CD4-positive, alpha-beta T cell treated with Interleukin-4 for 4 hours (primary cell): Measurements from ENCODE around the gene ZNF512B.
"Not testable (repeated sequence)": the region's sequence is repeated elsewhere in the genome, so short reads cannot be mapped to it uniquely, and the experiment has no call there.

Source experiments
- DNase-seq: peaks from one replicate; pipeline ENCODE4 v3.0.0-alpha.2; 2020

Gene ZNF512B

DNA sequence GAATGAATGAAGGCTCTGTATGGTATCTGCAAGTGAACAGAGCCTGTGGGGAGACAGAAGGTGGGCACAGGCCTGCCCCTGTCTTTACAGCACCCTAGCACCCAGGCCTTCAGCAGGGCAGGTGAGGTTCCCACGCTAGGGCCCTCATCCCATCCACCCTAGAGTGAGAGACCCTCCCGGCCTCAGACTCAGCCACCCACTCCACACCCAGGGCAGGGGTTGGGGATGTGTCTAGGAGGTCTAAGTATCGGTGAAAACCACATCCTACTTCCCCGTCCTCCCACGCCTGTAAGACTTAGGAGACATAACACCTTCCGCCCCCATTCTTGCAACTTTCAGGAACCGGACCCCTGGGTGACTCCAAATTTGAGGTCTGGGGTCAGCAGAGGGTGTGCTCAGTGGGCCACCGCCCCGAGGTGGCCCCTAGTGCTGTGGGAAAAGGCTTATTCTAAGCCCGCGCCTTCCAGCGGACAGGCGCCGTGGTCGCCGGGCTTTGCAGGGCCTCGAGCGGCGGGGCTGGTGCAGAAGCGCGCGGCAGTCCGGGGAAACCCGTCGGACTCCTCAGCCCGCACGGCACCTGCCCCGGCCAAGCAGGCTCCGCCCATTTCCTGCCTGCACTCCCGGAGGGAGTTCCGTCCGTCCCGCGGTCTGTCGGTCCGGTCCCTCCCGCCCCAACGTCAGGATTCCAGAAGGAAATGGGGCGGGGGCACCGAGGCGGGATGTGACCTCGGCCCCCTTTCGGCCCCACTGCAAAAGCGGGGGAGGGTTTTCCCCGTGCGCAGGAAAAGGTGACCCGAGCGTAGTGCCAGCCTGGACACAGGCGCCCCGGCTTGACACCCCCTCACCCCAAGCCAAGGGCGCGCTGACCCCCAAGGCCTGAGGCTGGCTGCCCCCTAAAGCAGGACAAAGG is 8.8 kb upstream of the ZNF512B start:
- DNase-seq = peak; percentile 42

DNA sequence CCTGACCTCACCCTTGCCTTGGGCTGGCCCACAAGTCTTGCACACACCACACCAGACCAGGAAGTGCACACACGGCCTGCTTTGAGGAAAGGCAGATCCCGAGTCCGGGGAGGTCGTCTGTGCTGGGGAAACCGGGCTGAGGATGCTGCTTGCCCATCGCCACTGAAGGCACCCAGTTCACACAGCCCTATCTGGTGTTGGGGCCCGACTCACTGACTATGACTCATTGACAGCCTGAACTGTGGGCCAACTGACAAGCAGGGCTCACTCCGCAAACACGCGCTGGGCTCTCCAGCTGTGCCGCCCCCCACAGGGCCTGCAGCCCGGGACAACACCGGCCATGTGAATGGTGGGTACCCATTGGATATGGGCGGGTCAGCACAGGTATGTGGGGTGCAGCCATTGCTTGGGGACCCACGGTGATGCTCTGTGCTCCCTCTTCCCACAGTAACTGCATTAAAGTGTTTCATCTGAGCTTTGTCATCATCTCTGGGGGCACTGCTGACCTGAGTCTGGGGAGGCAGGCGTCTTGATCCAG is 8.1 kb upstream of the ZNF512B start:
- peak; percentile 68 for DNase-seq

DNA sequence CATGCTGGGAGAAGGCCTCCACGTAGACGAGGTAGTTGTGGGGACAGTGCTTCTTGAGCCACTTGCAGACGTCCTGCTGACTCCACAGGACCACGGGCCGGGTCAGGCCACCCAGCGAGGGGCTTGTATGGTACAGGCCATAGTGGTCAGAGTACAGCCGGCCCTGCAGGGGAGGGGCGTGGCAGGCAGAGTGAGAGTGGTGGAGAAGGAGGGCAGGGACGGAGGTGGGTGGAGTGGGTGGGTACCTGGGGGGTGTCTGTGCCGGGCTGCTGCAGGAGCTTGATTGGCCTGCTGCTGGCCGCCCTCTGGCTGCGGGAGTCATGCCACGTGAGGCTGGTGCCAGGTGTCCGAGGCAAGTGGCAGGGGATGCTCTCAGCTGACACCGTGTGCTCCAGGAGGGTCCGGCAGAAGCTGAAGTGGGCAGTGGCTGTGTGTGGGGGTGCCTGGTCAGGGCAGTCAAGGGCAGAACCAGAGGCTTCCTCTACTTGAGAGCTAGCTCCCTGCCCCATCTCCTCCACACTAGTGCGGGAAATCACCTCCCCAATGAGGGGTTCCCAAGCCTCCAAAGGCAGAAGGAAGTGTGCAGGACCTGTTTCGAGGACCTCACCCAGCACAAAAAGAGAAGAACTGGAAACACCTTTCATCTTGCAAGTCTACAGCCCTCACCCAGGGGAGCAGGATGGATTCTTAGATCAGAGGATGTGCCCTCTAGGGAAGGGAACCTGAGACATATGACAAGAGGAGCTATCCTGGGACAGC is 7.4 kb upstream of the ZNF512B start:
- DNase-seq = no peak

DNA sequence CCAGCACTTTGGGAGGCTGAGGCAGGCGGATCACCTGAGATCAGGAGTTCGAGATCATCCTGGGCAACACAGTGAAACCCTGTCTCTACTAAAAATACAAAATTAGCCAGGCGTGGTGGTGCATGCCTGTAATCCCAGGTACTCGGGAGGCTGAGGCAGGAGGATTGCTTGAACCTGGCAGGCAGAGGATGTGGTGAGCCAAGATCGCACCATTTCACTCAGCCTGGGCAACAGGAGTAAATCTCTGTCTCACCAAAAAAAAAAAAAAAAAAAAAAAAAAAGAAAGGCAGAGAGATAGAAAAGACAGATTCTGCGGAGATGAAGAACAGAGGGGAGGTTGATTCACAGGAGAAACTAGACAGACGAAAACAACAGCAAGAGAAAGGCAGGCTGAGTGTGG is 6.8 kb upstream of the ZNF512B start:
- DNase-seq = not testable (repeated sequence)

DNA sequence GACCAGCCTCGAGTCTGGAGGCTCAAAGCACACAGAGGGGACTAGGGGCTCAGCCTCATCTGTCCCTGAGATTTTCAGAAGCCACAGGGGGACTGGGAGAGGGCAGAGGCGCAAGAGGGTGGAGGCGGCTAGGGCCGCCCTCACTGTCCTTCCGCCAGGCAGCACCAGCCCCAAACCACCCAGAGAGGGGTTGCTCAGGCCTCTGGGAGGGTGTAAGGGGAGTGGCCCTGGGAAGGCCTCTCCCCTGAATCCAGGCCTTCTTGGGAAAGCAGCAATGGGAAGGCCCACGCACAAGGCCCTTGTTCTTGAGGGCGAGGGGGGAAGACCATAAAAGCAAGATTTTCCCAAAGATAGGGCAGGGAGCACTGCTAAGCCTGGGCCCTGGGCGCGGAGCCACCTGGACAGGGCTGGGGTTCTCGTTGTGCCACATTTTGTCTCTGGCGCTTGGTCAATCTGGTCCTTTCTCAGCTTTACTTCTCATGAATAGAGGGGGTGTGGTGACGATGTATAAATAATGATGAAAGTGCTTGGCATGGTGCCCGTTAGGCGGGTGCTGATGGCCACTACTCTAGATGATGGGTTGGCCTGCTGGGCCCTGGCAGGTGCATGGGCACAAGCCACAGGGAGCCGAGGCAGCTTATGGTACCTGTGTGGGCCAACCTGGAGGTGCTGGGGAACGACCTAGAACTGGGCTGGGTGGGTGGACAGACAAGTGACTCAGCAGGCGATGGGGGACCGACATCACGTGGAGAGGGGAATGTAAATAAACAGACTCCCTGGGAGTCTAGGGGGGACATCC is 4.9 kb upstream of the ZNF512B start:
- DNase-seq = no peak

DNA sequence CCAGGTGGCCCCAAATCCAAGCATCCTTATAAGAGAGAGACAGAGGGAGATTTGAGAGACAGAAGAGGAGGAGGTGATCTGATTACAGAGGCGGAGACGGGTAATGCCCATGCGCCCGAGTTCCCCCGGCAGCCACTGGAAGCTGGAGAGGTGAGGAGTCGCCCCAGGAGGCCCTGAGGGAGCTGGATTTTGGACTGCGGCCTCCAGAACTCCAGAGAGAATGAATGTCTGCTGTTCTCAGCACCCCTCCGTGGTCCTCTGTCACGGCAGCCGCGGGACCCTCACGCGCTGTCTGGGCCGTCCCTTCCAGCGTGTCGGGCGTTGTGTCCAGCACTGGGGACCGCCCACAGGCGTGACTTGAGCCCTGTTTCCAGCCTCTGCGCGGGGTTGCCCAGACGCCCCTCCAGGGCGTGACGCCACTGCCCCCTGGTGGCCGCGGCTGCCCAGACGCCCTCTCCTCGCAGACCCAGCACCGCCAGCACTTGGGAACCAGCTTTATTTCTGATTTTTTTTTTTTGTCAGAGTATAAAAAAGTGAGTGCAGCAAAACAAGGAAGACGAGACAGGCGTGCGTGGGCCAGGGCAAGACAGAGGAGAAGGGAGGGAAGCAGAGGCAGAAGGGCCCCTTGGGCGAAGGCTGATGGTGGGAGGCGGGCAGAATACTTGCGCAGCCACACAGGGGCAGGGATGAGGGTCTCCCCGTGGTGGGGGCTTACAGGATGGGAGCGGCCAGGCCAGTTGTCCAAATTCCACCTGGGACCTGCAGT is 4.1 kb upstream of the ZNF512B start:
- DNase-seq = peak; percentile 61

DNA sequence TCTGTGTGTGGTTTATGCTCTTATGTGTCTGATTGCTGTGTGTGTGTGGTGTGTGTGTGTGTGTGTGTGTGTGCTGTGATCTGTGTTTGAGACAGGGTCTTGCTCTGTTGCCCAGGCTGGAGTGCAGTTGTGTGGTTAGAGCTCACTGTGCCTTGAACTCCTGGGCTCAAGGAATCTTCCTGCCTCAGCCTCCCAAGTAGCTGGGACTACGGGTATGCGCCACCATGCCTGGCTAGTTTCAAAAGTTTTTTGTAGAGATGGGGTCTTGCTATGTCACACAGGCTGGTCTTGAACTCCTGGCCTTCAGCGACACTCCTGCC is 3.4 kb upstream of the ZNF512B start:
- DNase-seq = no peak

DNA sequence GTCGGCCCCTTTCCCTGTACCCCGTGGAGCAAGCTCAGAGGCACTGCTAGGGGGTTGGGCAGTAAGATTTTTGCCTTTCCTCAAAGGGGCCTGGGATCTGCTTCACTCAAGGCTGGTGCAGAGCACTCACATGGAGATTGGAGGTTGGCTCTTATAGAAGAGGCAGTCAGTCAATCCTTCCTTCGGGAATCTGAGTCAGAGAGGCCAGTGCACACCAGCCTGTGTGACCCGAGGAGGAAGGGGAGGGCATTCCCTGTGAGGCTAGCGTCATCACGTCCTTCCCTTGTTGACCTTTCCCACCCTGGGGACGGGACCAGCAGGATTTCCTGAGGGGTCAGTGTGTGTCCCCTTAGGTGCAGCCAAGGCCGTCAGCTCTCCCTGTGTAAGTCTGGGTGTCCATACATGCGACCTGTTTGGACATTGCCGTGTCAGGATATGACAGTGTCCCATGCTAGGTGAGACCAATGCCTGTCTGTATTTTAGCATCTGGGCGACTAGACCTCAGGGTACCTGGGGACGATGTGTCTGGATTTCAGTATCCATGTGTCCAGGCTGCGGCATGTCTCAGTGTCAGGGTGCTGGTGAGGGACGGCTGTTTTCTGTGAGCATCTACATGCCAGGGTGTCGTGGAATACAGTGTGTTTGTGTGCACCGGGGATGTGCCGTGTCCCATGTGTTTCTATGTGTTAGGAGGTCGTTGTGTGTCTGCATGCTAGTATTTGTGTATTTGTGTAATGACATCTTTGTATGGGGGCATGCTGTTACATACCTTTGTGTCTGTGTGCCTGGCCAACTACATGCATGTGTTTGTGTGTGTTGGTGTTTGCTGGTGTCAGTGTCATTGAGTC is 2.8 kb upstream of the ZNF512B start:
- DNase-seq = no peak

DNA sequence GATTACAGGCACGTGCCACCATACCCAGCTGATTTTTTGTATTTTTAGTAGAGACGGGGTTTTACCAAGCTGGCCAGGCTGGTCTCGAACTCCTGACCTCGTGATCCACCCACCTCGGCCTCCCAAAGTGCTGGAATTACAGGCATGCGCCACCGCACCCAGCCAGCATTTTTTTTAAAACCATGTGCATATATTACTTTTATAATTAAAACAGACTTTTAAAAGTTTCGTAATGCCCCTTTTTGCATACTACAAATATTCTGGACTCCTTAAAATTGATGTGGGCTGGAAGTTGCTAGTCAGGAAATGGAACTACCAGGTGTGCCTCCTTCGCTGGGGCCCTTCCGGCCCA is 2.2 kb upstream of the ZNF512B start:
- not testable (repeated sequence) for DNase-seq

DNA sequence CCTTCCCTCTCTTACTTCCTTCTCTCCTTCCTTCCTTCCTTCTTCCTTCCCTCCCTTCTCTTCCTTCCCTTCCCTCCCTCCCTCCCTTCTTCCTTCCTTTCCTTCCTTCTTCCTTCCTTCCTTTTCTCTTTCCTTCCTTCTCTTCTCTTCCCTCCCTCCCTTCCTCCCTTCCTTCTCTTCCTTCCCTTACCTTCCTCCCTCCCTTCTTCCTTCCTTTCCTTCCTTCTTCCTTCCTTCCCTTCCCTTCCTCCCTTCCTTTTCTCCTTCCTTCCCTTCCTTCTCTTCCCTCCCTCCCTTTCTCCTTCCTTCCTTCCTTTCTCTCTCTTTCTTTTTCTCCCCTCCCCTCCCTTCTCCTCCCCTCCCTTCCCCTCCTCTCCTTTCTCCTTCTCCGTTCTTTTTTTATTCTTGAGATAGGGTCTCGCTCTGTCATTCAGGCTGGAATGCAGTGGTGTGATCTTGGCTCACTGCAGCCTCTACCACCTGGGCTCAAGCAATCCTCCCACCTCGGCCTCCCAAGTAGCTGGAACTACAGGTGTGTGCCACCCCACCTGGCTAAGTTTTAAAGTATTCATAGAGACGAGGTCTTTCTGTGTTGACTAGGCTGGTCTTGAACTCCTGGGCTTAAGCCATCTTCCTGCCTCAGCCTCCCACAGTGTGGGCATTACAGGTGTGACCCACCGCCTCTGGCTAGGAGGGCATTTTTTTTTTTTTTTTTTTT is 1.1 kb upstream of the ZNF512B start:
- DNase-seq = no peak

DNA sequence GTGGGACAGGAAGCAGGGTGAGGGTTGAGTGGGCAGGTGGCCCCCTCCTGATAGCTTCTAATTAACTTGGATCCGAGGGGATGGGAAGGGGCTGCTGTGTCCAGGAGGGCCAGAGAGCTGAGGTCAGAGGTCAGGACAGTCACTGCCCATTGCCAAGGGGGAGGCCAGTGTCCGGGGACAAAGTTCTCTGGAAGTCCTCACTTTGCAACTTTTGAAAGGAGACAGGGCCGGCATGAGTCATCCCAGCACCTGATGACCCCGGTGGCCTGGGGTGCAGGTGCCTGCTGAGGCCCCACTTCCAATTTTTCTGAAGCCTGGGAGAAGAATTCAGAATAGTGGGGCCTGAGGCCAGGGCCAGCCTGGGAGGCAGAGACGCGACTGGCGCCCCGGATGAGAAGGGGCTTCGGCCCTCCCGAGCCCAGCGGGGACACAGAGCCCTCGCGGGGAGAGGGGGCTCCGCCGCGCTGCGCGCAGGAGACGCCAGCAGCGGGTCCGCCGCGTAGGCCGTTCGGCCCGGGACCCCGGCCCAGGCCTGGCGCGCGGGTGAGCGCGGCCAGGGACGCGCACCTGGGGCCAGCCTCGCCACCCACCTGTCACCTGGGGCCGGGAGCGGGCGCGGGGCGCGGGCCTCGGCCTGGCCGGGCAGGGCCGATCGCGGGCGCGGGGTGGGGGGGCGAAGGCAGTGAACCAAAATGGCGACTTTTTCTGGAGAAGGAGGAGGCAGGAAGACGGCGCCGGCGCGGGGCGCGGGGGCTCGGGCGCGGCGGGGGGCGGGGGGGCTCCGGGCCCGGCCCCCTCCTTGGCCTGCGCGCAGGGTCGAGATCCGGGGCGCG is 586 bp downstream of the ZNF512B start:
- DNase-seq = no peak

DNA sequence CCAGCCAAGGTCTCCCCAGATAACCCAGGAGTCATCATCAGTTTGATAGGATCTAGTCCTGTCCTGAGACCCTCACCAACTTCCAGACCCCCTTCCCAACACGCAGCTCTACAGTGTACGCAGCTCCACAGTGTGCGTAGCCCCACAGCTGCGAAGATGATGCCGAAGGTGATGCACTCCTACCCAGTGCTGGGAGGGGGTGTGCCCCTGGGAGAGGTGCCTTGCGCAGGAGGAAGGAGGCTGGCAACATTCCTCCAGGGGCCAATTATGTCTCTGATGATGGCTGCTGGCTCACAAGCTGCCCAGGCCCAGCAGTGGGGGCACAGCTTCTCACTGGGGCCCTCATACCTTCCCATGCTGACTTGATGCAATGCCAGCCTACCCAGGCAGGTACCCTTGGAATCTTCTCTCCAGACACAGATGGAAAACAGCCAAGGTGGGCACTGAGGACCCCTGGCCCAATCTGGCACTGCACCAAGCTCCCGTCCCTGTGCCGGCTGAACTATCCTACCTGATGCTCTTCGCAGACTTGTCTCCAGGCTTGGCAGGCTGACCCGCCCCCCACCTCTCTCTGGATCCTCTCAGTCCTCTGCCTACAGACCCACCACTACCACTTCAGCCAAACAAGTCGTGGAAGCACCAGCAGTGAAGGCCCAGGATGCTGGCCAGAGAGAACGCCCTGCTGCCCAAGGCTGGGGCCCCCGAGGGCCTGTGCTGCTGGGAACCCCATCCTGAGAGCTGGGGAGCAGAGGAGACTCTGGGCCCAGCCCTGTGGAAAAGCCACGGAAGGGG is 1.4 kb downstream of the ZNF512B start:
- DNase-seq = no peak

DNA sequence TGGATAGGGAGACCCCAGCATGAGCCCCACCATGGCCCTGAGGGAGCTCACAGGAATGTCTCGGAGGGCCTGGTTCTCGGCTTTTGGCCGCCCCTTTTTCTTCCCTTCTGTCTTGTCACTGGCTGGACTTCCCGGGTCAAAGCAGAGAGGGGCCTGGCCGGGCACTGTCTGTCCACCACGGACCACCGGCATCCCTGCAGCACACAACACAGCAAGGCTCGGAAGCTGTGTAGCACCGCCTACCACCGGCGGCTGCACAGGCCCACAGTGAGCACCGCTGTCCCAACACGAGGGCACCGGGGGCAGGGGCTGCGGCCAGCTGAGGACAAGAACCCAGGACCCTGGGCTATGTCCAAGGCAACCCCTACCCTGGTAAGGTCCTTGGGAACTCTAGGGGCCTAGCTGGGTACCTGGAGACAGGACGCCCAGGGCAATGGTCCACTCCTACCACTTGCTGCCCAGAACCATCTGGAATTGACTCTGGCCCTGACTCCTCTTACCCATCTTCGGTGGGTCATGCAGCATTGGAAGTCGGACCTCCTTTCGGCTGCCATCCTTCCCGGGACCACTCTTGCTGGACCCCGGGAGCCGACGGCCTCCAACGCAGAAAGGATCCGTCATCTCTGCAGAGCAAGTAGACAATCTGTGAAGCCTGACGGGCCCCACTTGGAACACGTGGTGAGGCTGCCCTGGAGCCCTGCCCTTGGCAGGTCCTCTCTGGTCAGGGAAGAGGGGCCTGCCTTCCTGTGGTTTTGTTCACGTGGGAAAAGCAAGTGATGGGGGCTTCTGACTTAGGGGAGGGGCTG is 2.2 kb downstream of the ZNF512B start:
- no peak for DNase-seq

DNA sequence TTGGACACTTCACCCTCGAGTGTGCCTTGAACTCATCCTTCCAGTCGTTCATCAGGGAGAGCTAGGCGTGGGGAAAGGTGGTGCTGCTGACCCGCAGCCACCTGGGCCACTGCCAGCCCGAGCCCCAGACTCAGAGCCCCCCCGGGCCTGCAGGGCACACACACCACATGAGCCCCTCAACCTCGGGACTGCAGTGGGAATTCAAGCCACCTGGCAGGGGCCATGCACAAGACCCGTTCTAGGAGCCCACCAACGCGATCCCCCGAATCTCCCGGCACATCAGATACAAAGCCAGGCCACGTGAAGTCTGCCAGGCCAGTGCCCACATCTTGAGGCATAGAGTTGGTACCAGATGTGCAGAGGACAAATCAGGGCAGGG is 2.8 kb downstream of the ZNF512B start:
- no peak for DNase-seq

DNA sequence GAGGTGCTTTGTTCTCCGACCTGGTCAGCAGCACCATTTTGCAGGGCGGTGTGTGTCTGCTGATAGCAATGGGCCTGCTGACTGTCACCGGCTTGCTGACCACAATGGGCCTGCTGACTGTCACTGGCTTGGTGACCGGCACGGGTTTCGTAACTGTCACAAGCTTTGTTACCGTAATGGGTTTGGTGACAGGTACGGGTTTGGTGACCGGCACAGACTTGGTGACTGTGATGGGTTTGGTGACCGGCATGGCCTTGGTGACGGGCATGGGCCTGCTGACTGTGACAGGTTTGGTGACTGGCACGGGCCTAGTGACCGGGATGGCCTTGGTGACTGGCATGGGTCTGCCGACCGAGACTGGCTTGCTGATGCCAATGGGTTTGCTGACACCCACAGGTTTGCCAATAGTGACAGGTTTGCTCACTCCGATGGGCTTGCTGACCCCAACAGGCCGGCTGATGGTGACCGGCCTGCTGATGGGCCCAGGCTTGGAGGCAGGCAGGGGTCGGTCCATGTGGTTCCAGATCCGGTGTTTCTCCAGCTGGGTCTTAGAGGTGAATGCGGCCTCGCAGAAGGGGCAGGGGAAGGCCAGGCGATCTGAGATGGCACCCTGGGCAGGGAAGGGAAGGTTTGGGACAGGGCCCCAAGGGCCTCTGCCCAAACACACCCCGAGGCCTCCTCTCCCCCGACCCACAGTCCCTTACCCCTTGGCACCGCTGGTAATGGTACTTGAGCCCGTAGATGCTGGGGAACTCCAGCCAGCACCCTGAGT is 3.4 kb downstream of the ZNF512B start:
- no peak for DNase-seq

DNA sequence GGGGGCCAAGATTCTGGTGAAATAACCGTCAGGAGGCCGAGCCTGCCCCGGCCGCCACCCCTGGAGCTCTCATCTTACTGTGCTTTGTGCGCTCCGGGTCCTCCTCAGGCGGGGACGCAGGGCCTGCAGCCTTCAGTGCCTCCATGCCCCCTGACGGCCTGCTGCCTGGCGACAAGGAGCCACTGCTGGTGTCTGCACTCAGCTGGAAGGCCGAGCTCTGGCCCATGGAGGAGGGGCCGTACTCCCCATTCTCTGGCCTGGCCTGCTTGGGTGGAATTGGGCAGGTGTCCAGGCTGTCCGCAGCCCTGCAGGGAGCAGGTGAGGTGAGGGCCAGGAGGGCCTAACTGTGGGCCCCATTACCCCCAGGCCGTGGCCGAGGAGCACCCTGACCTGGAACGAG is 5.3 kb downstream of the ZNF512B start:
- no peak for DNase-seq

DNA sequence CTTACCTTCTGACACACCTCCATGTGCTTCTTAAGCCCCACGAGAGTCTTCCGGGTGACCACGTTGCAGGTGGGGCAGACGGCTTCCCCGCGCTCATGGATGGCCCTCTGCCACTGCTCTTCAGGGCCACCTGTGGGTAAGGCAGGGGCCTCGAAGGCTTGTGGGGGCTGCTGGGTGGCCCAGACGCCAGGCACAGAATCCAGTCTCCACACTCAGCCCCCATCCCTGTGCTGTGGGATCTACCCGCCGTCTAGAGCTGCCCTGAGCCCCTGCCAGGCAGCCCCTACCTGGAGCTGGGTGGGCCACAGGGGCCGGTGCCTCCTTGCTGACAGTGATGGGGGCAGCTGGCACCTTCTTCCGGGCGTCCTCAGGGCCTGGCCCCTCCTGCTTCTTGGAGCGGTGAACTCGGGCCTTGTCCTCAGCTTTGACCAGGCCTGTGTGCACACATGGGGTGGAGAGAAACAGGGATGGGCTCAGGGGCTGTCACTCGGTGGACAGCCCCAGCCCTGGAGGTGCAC is 5.9 kb downstream of the ZNF512B start:
- DNase-seq = no peak
